KMS-11 (cell line): ENCODE measurements around the gene NDST1.

Experiments used
- H2AFZ ChIP-seq: fragments of 200-600 bp; sonication (generic); 2 replicates; pipeline ENCODE4 v1.6.1; 2016; ENCODE audit warnings: antibody characterized with exemption, mixed run types, low read depth
- H3K27ac ChIP-seq: fragments of 200-600 bp; sonication (generic); 2 replicates; pipeline ENCODE4 v1.6.1; 2016; ENCODE audit warnings: mild to moderate bottlenecking, mixed run types
- H3K27me3 ChIP-seq: fragments of 200-600 bp; sonication (generic); 2 replicates; pipeline ENCODE4 v1.6.1; 2017; ENCODE audit warnings: mild to moderate bottlenecking, low read depth, mixed run types, moderate library complexity; ENCODE audit not compliant: insufficient read depth
- H3K36me3 ChIP-seq: fragments of 200-600 bp; sonication (generic); 2 replicates; pipeline ENCODE4 v1.6.1; 2017; ENCODE audit warnings: mild to moderate bottlenecking, mixed run types; ENCODE audit not compliant: insufficient read depth
- H3K4me1 ChIP-seq: fragments of 200-600 bp; sonication (generic); 2 replicates; pipeline ENCODE4 v1.6.1; 2016; ENCODE audit warnings: mild to moderate bottlenecking, low read depth, mixed run types; ENCODE audit not compliant: poor library complexity, severe bottlenecking
- H3K4me2 ChIP-seq: fragments of 200-600 bp; sonication (generic); 2 replicates; pipeline ENCODE4 v1.7.0; 2016; ENCODE audit warnings: mild to moderate bottlenecking, mixed run types
- H3K4me3 ChIP-seq: fragments of 200-600 bp; sonication (generic); IDR thresholded peaks from 2 replicates; pipeline ENCODE4 v1.6.1; 2017; ENCODE audit warnings: low read depth, low read length, mixed read lengths; ENCODE audit not compliant: insufficient read depth
- H3K79me2 ChIP-seq: fragments of 200-600 bp; sonication (generic); 2 replicates; pipeline ENCODE4 v1.6.1; 2016; ENCODE audit warnings: low read depth, mixed run types; ENCODE audit not compliant: insufficient read depth
- H3K9ac ChIP-seq: fragments of 200-600 bp; sonication (generic); 2 replicates; pipeline ENCODE4 v1.6.1; 2016; ENCODE audit warnings: mild to moderate bottlenecking, mixed run types
- H4K20me1 ChIP-seq: fragments of 200-600 bp; sonication (generic); 2 replicates; pipeline ENCODE4 v1.6.1; 2016; ENCODE audit warnings: mild to moderate bottlenecking, mixed run types; ENCODE audit not compliant: insufficient read depth
- CTCF ChIP-seq: fragments of 200-600 bp; sonication (generic); conservative IDR thresholded peaks from 2 replicates; pipeline ENCODE4 v1.6.1; 2017; ENCODE audit warnings: low read depth, mild to moderate bottlenecking, antibody characterized with exemption, low read length, moderate library complexity, mixed read lengths

NDST1 gene

GRCh38 chr5:150532996-150533395, 25.1 kb downstream of the NDST1 start:
- no peaks in the 10 kb centered on the region for H3K27me3 ChIP-seq
- no peaks in the 10 kb centered on the region for H3K36me3 ChIP-seq
- no peak overlapping the region for H3K27ac ChIP-seq
- H3K4me1 ChIP-seq, result no peaks in the 10 kb centered on the region
- H2AFZ ChIP-seq, result no peak overlapping the region
- no peak overlapping the region for H3K4me3 ChIP-seq
- no peak overlapping the region for H3K4me2 ChIP-seq
- TF ChIP-seq CTCF, result no peak
- no peaks in the 10 kb centered on the region for H4K20me1 ChIP-seq
- no peaks in the 10 kb centered on the region for H3K79me2 ChIP-seq
- H3K9ac ChIP-seq, result no peak overlapping the region

DNA sequence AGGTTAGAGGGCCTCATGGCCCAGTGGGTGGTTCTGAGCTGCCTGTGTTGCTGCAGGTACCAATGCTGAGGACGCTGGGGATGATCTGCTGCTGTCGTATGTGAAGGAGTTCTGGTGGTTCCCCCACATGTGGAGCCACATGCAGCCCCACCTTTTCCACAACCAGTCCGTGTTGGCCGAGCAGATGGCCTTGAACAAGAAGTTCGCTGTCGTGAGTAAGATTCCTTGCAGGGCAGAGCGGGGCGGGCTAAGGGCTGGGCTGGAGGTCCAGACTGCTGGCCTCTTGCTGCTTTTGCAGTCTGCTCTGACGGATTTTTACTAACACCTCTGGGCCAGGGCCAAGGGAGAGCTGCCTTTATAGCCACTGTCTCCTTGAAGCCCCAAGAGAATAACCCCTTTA, 26.9 kb downstream of the NDST1 start:
- Histone ChIP-seq H3K4me1 (no peaks in the 10 kb centered on the region), H2AFZ (no peak overlapping the region), H3K36me3 (no peaks in the 10 kb centered on the region), H3K4me3 (no peak overlapping the region), H4K20me1 (no peaks in the 10 kb centered on the region), H3K27ac (no peak overlapping the region), H3K4me2 (no peak overlapping the region), H3K79me2 (no peaks in the 10 kb centered on the region), H3K27me3 (no peaks in the 10 kb centered on the region), H3K9ac (no peak overlapping the region)
- TF ChIP-seq CTCF, result no peak

- H3K79me2 ChIP-seq, result no peaks in the 10 kb centered on the region
- H3K4me1 ChIP-seq, result no peaks in the 10 kb centered on the region
- no peak overlapping the region for H3K4me2 ChIP-seq
- H3K36me3 ChIP-seq, result no peaks in the 10 kb centered on the region
- no peaks in the 10 kb centered on the region for H4K20me1 ChIP-seq
- H3K4me3 ChIP-seq, result no peak overlapping the region
- H2AFZ ChIP-seq, result no peak overlapping the region
- H3K27ac ChIP-seq, result no peak overlapping the region
- no peak for TF ChIP-seq CTCF
- H3K27me3 ChIP-seq, result no peaks in the 10 kb centered on the region
- no peak overlapping the region for H3K9ac ChIP-seq
Observed at GRCh38 chr5:150535611-150536010, 27.7 kb downstream of the NDST1 start.

DNA sequence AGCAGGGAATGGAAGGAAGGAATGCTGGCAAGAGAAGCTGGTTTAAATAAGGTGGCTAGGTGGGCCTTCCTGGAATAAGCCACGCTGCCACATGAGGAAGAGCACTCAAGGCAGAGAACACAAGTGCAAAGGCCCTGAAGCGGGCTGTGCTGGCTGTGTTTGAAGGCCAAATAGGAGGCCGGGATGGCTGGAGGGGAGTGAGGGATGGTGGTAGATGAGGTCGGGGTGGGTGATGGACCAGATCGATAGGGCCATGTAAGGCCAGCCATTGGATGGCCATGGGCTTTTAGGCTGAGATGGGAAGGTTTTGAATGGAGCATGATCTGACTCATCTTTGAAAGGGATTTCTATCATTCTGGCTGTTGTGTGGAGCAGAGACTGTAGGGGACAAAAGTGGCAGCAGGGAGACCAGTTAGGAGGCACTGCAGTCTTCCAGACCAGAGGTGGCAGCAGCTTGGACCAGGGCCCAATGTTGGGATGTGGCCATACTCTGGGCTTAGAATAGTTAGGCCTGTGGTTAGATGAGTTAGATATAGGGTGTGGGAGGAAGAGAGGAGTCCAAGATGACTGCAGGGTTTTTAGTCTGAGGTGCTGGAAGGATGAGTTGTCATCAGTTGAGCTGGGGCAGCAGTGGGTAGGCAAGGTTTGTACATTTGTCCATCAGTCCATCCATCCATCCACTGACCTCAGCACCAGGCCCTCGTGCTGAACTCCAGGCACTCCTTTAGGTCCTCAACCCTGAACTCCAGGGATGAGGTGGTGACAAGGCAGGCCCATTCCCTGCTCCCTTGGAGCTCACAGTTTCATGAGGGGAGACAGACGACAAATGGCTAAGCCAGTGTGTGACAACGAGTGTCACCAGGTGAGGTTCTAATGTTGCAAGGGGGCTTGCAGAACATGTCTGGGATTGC, 30.3 kb downstream of the NDST1 start:
- Histone ChIP-seq H3K9ac (no peak overlapping the region), H3K36me3 (no peaks in the 10 kb centered on the region)

More for the DNA sequence above, 30.3 kb downstream of the NDST1 start:
- Histone ChIP-seq H4K20me1 (no peaks in the 10 kb centered on the region), H3K4me2 (no peak overlapping the region), H3K27me3 (no peaks in the 10 kb centered on the region), H2AFZ (no peak overlapping the region), H3K79me2 (no peaks in the 10 kb centered on the region), H3K27ac (no peak overlapping the region), H3K4me3 (no peak overlapping the region), H3K4me1 (no peaks in the 10 kb centered on the region)
- no peak for TF ChIP-seq CTCF
